Astrocyte (in vitro differentiated cells and primary cell): ENCODE data around the gene RPL13A. TPM values are rescaled to one million over a fixed set of nuclear protein-coding genes. Genes with fewer than 3 reads are reported as not detected.

ENCODE experiments used
- DNase-seq: peaks from one replicate; pipeline ENCODE4 v3.0.0-alpha.2; 2010; ENCODE audit warnings: low read depth
- FAIRE-seq: peaks from 2 replicates; lab custom pipeline; 2011; peaks lifted over from hg19 to GRCh38; lab: Jason Lieb, UNC
- H2AFZ ChIP-seq: 2 replicates; pipeline ENCODE4 v1.6.0; 2012; ENCODE audit warnings: low read depth, low read length, inconsistent platforms
- H3K27ac ChIP-seq: 2 replicates; pipeline ENCODE4 v1.5.1; 2011; ENCODE audit warnings: low read depth, low read length, inconsistent platforms
- H3K27me3 ChIP-seq: 2 replicates; pipeline ENCODE4 v1.6.0; 2011; ENCODE audit warnings: low read length, inconsistent platforms; ENCODE audit not compliant: insufficient read depth
- H3K36me3 ChIP-seq: 2 replicates; pipeline ENCODE4 v1.5.1; 2011; ENCODE audit warnings: low read length, inconsistent platforms; ENCODE audit not compliant: insufficient read depth
- H3K4me1 ChIP-seq: 2 replicates; pipeline ENCODE4 v1.5.1; 2011; ENCODE audit warnings: low read length, inconsistent platforms; ENCODE audit not compliant: insufficient read depth
- H3K4me2 ChIP-seq: 2 replicates; pipeline ENCODE4 v1.6.0; 2012; ENCODE audit warnings: low read length, inconsistent platforms
- H3K4me3 ChIP-seq: 2 replicates; pipeline ENCODE4 v1.5.1; 2011; ENCODE audit warnings: low read depth, mild to moderate bottlenecking, low read length, inconsistent platforms; ENCODE audit not compliant: insufficient read depth
- H3K79me2 ChIP-seq: 2 replicates; pipeline ENCODE4 v1.6.0; 2012; ENCODE audit warnings: mild to moderate bottlenecking, low read length, inconsistent platforms; ENCODE audit not compliant: insufficient read depth
- H3K9ac ChIP-seq: 2 replicates; pipeline ENCODE4 v1.6.0; 2012; ENCODE audit warnings: mild to moderate bottlenecking, low read length, inconsistent platforms
- H3K9me3 ChIP-seq: 2 replicates; pipeline ENCODE4 v1.5.1; 2012; ENCODE audit warnings: low read depth, mild to moderate bottlenecking, low read length, inconsistent platforms; ENCODE audit not compliant: insufficient read depth
- H4K20me1 ChIP-seq: 2 replicates; pipeline ENCODE4 v1.6.0; 2012; ENCODE audit warnings: low read length, inconsistent platforms; ENCODE audit not compliant: insufficient read depth
- H3K27ac Mint-ChIP-seq: one replicate; pipeline ENCODE4 v1.8.0; 2021; ENCODE audit warnings: mild to moderate bottlenecking, mixed read lengths; ENCODE audit not compliant: unreplicated experiment
- H3K27me3 Mint-ChIP-seq: one replicate; pipeline ENCODE4 v1.8.0; 2021; ENCODE audit warnings: low read depth, mixed read lengths; ENCODE audit not compliant: unreplicated experiment
- H3K36me3 Mint-ChIP-seq: one replicate; pipeline ENCODE4 v1.8.0; 2021; ENCODE audit warnings: low read depth, mixed read lengths; ENCODE audit not compliant: unreplicated experiment
- H3K4me1 Mint-ChIP-seq: one replicate; pipeline ENCODE4 v1.8.0; 2021; ENCODE audit warnings: low read depth, mixed read lengths; ENCODE audit not compliant: unreplicated experiment
- H3K4me3 Mint-ChIP-seq: one replicate; pipeline ENCODE4 v1.8.0; 2021; ENCODE audit warnings: mild to moderate bottlenecking, moderate library complexity, mixed read lengths; ENCODE audit not compliant: unreplicated experiment
- H3K9me3 Mint-ChIP-seq: one replicate; pipeline ENCODE4 v1.8.0; 2021; ENCODE audit warnings: mild to moderate bottlenecking, mixed read lengths; ENCODE audit not compliant: unreplicated experiment
- EZH2 ChIP-seq: IDR thresholded peaks from 2 replicates; pipeline ENCODE4 v1.6.1; 2012; ENCODE audit warnings: mild to moderate bottlenecking, low read length, inconsistent platforms; ENCODE audit not compliant: insufficient read depth
- total RNA-seq: library from RNA; stranded (reverse); gene quantifications from 2 replicates; pipeline ENCODE4 v1.2.1, GENCODE V29; 2021
- TF ChIP-seq, protein P1 (sequence below): IDR thresholded peaks from 2 replicates; pipeline ENCODE4 v1.5.1; 2011; ENCODE audit warnings: low read depth, mild to moderate bottlenecking, inconsistent platforms, low read length, moderate library complexity; ENCODE audit not compliant: insufficient read depth

RPL13A gene
- total RNA-seq, 1 donor from 2014 or later = 2,119 TPM

DNA sequence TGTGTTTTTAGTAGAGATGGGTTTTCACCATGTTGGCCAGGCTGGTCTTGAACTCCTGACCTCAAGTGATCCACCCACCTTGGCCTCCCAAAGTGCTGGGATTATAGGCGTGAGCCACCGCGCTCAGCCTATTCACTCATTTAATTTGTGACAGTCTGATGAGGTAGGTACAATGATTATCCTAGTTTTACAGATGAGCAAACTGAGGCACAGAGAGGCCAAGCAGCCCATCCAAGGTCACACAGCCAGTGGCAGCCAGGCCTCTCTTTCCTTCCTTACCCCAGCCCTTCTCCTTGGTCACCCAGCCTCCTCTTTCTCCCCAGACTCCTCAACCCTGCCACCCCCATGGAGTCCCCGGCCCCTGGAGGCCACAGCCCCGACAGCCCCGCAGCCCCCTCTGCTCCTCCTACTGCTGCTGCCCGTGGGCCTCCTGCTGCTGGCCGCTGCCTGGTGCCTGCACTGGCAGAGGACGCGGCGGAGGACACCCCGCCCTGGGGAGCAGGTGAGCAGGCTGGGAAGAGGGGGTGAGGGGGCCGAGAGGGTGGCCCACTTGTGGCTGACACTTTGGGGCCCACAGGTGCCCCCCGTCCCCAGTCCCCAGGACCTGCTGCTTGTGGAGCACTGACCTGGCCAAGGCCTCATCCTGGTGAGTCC lies 7.3 kb upstream of the RPL13A start:
- no peaks in the 10 kb centered on the region for H3K9me3 ChIP-seq
- no peaks in the 10 kb centered on the region for H3K9me3 Mint-ChIP-seq
- no peak overlapping the region for H3K4me2 ChIP-seq
- H3K4me1 ChIP-seq = no peaks in the 10 kb centered on the region
- no peaks in the 10 kb centered on the region for H3K36me3 Mint-ChIP-seq
- H4K20me1 ChIP-seq = no peaks in the 10 kb centered on the region
- H3K27me3 ChIP-seq = no peaks in the 10 kb centered on the region
- H3K79me2 ChIP-seq = no peaks in the 10 kb centered on the region
- TF ChIP-seq, protein P1, sequence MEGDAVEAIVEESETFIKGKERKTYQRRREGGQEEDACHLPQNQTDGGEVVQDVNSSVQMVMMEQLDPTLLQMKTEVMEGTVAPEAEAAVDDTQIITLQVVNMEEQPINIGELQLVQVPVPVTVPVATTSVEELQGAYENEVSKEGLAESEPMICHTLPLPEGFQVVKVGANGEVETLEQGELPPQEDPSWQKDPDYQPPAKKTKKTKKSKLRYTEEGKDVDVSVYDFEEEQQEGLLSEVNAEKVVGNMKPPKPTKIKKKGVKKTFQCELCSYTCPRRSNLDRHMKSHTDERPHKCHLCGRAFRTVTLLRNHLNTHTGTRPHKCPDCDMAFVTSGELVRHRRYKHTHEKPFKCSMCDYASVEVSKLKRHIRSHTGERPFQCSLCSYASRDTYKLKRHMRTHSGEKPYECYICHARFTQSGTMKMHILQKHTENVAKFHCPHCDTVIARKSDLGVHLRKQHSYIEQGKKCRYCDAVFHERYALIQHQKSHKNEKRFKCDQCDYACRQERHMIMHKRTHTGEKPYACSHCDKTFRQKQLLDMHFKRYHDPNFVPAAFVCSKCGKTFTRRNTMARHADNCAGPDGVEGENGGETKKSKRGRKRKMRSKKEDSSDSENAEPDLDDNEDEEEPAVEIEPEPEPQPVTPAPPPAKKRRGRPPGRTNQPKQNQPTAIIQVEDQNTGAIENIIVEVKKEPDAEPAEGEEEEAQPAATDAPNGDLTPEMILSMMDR = no peak
- no peak for TF ChIP-seq EZH2
- no peak for DNase-seq
- no peak overlapping the region for H3K27ac Mint-ChIP-seq
- H3K36me3 ChIP-seq = no peaks in the 10 kb centered on the region
- no peak overlapping the region for H3K27ac ChIP-seq
- no peak overlapping the region for H3K4me3 Mint-ChIP-seq
- no peak for FAIRE-seq
- no peak overlapping the region for H3K4me3 ChIP-seq
- no peaks in the 10 kb centered on the region for H3K4me1 Mint-ChIP-seq
- no peak overlapping the region for H2AFZ ChIP-seq
- H3K27me3 Mint-ChIP-seq = peaks cover 11% of the 10 kb centered on the region
- no peak overlapping the region for H3K9ac ChIP-seq

DNA sequence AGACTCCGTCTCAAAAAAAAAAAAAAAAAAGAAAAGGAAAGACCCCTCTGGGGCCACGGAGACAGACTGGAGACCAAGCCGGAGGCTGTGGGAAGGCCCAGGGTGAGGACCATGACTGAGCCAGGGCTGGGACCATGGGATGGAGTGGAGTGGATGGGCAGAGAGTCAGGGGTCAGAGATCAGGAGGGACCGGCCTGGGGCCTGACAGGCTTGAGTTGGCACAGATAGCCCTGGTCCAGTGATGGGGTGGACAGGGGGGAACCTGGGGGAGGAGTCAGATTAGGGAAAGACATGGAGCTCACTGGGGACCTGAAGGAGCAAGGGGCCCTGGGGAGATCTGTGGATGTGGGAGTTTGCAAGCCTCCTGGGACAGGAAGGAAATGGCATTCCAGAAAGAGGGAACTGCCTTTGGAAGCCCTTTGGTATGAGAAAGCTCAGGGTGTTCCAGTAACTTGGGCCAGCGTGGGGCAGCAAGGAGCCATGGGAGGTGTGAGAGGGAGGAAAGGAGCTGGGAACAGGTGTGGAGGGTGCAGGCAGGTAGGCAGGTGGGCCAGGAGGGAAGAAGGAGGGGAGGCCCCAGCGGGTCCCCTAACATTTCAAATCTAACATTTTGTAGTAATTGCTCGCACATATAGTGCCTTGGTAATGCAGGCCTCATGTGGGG lies 6.3 kb upstream of the RPL13A start:
- Histone ChIP-seq H3K27ac (no peak overlapping the region), H3K4me1 (no peaks in the 10 kb centered on the region), H3K9ac (no peak overlapping the region), H3K36me3 (no peaks in the 10 kb centered on the region), H3K27me3 (no peaks in the 10 kb centered on the region), H2AFZ (no peak overlapping the region), H3K4me2 (no peak overlapping the region), H3K4me3 (no peak overlapping the region), H3K79me2 (no peaks in the 10 kb centered on the region), H4K20me1 (no peaks in the 10 kb centered on the region), H3K9me3 (no peaks in the 10 kb centered on the region)
- no peak for TF ChIP-seq EZH2
- H3K36me3 Mint-ChIP-seq = no peaks in the 10 kb centered on the region
- H3K27me3 Mint-ChIP-seq = peaks cover 3% of the 10 kb centered on the region
- FAIRE-seq = no peak
- no peak overlapping the region for H3K4me3 Mint-ChIP-seq
- H3K27ac Mint-ChIP-seq = no peak overlapping the region
- no peaks in the 10 kb centered on the region for H3K9me3 Mint-ChIP-seq
- no peaks in the 10 kb centered on the region for H3K4me1 Mint-ChIP-seq
- DNase-seq = no peak

DNA sequence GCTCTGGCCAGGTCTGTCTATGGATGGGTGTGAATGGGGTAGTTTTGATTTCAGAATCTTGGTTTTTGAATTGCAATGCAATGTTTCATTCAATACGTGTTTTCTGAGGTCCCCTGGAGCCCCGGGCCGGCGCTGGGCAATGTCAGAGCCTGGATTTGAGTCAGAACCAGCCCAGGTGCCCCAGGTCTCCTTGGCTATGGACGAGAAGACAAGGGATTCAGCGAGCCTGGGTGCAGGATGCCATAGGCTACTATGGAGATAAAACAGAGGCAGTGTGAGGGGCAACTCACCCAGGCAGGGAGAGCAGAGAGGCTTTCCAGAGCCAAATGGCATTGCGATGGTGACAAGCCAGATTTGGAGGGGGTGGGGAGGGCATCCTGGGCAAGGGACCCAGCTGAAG lies 1.2 kb upstream of the RPL13A start:
- Histone ChIP-seq H3K4me1 (peaks cover 14% of the 10 kb centered on the region), H4K20me1 (peaks cover 37% of the 10 kb centered on the region), H3K4me2 (no peak overlapping the region), H3K36me3 (peaks cover 21% of the 10 kb centered on the region), H3K9me3 (no peaks in the 10 kb centered on the region), H3K4me3 (no peak overlapping the region), H3K79me2 (peaks cover 38% of the 10 kb centered on the region), H2AFZ (no peak overlapping the region), H3K27ac (no peak overlapping the region), H3K9ac (no peak overlapping the region), H3K27me3 (no peaks in the 10 kb centered on the region)
- FAIRE-seq (no peak), DNase-seq (no peak)
- H3K9me3 Mint-ChIP-seq = no peaks in the 10 kb centered on the region
- TF ChIP-seq EZH2 = no peak
- peaks cover 15% of the 10 kb centered on the region for H3K4me1 Mint-ChIP-seq
- H3K27ac Mint-ChIP-seq = peak overlapping the region; percentile 53
- H3K4me3 Mint-ChIP-seq = peak overlapping the region; percentile 54
- no peaks in the 10 kb centered on the region for H3K27me3 Mint-ChIP-seq
- H3K36me3 Mint-ChIP-seq = peaks cover 28% of the 10 kb centered on the region
